Mesodermal cell (in vitro differentiated cells): ENCODE results near the gene TASOR.
A peak's percentile ranks its signal among the peaks of the same experiment; 100 is the strongest.

ENCODE experiments used
- H3K27ac ChIP-seq: 2 replicates; pipeline ENCODE4 v1.7.0; 2013; ENCODE audit warnings: mild to moderate bottlenecking, low read depth, low read length, moderate library complexity; ENCODE audit not compliant: severe bottlenecking
- H3K36me3 ChIP-seq: 2 replicates; pipeline ENCODE4 v1.7.1; 2013; ENCODE audit warnings: mild to moderate bottlenecking, low read length, moderate library complexity; ENCODE audit not compliant: control insufficient read depth, insufficient read depth
- H3K4me1 ChIP-seq: one replicate; pipeline ENCODE4 v1.7.1; 2013; ENCODE audit warnings: mild to moderate bottlenecking, low read length; ENCODE audit not compliant: insufficient read depth, control insufficient read depth, poor library complexity, severe bottlenecking
- H3K4me3 ChIP-seq: 2 replicates; pipeline ENCODE4 v1.7.0; 2013; ENCODE audit warnings: low read length, control low read depth, mild to moderate bottlenecking; ENCODE audit not compliant: insufficient read depth, poor library complexity, severe bottlenecking; ENCODE audit errors: extremely low read depth
- H3K9me3 ChIP-seq: 2 replicates; pipeline ENCODE4 v1.7.1; 2013; ENCODE audit warnings: mild to moderate bottlenecking, low read length, moderate library complexity; ENCODE audit not compliant: control insufficient read depth
- WGBS, 2 experiments: methylation state at CpG; one replicate each; pipeline ENCODE4 v1.1.5; 2013; ENCODE audit warnings: missing lambda C conversion rate in 2 of 2; ENCODE audit not compliant: insufficient coverage in 2 of 2; 5-methylcytosine and 5-hydroxymethylcytosine counted together

Gene TASOR

DNA sequence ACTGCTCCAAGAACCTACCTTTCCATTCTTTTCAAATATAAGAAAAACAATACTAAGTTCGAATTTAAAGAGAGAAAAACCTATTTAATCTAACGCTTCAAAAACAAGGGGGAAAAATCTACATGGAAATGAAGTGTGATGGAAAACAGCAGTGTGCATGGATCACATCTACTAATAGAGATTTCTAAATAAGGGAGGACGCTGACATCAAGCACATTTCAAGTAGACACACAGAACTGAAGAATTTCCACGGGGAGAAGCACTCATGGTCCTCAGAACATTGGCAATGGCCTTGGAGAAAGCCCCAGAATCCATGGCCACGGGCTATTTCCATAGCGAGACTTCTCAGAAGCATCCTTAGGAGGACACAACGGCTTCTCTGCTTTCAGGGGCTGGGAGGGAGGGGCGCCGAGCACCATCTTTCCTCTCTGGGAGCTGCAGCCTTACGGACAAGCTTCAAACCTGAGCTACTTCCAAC, 1.0 kb downstream of the TASOR start:
- H3K4me1 ChIP-seq: no peaks in the 10 kb centered on the region
- H3K4me3 ChIP-seq: peak overlapping the region; percentile 84
- H3K9me3 ChIP-seq: peaks cover 11% of the 10 kb centered on the region
- H3K36me3 ChIP-seq: peaks cover 23% of the 10 kb centered on the region
- 2 to 3% methylated on average over 5 to 7 of the region's 10 CpGs for WGBS, 2 experiments
- H3K27ac ChIP-seq: peak overlapping the region; percentile 99

DNA sequence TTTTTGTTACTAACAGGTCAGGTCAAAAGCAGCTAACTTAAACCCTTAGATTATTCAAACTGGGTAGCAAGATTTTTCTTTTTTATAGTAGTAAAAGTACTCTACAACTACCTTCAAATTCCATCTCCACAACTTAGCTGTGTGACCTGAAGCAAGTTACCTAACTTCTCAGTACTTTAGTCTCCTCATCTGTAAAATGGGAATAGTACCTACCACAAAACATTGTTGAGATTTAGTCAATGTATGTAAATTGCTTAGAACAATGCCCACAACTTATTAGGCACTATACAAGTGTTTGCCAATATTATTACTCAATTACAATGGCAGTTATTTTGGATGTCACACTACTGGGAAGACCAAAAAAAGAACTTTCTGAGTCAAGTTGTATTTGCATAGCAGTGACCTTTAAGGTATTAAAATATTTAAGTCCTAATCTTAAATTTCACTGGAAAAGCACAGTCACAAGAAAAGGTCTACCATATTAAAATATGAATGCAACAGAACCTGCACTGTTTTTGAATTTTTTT, 2.9 kb downstream of the TASOR start:
- Histone ChIP-seq H3K9me3 (peaks cover 11% of the 10 kb centered on the region), H3K27ac (no peak overlapping the region), H3K4me1 (no peaks in the 10 kb centered on the region), H3K36me3 (peaks cover 23% of the 10 kb centered on the region), H3K4me3 (no peak overlapping the region)

DNA sequence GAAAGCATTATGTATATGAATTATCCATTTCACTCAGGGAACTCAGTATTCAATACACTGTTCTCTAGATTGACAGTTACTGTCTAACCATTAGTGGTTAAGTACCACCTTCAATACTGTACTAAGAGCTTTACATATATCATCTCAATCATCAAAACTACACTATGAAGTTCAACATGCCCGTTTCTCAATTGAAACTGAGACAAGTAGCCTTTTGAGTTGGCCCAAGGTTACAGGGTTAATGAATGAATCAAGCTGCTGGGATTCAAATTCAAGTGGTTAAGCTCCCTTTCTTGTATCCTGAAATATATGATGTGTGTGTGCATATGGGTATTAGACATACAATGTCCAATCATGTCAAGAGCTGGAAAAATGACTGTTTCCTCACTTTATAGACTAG, 5.8 kb downstream of the TASOR start:
- WGBS, 2 experiments: 86 to 100% methylated on average over 1 of the region's 1 CpG
- no peaks in the 10 kb centered on the region for H3K4me1 ChIP-seq
- H3K9me3 ChIP-seq: no peaks in the 10 kb centered on the region
- no peak overlapping the region for H3K27ac ChIP-seq
- H3K36me3 ChIP-seq: peaks cover 26% of the 10 kb centered on the region
- H3K4me3 ChIP-seq: no peak overlapping the region

DNA sequence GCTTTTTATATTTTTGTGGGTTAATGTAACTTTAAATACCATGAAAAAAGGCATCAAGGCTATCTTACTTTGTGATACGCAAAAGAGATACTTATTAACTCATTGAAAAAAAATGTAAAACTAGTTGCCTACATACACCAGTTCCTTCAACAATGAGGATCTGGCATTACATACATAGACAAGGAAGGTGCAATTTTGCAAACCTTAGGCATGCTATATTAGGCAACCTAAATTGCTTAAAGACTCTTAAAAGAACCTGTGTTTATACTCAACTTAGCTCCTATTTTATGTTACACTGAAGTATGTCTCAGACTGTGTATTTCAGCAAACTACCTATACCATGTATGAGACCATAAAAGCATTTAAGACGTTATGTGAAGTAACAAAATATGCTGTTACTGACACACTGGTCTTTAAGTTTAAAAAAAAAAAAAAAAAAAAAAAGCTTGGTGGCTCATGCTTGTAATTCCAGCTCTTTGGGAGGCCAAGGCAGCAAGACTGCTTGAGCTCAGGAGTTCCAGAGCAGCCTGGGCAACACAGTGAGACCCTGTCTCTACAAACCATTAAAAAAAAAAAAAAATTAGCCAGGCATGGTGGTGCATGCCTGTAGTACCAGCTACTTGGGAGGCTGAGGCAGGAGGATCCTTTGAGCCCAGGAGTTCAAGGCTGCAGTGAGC, 9.1 kb downstream of the TASOR start:
- no peaks in the 10 kb centered on the region for H3K4me1 ChIP-seq
- H3K9me3 ChIP-seq: no peaks in the 10 kb centered on the region
- no peak overlapping the region for H3K27ac ChIP-seq
- no peak overlapping the region for H3K4me3 ChIP-seq
- H3K36me3 ChIP-seq: peaks cover 33% of the 10 kb centered on the region
- 80% methylated on average over 1 of the region's 2 CpGs; no CpG with 5 or more reads in 1 of the 2 experiments for WGBS, 2 experiments

DNA sequence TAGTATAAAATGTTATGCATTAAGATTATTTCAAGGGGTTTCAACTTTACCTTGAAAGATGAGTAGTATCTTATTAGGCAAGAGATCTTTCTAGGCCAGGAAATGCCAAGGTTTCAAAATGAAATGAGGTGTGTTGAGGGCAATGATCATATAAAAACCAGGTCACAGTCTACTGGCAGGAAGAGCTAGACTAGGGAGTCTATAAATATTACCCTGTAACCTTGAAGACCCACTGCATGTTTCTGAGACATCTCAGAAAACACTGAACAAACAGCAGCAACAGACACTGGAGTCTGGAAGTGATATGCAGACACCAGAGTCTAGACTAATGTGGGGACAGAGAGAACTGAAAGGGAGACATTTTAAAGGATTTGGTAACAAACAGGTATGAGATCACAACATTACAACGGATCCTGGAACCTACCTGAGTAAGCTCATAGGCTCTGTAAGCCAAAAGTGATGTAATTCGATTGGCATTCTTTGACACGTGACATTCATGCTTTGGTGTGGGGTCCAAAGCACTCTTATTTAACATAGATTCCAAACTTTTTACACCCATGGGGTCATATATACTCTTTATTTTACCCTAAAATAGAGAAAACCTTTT, 15.0 kb downstream of the TASOR start:
- no peaks in the 10 kb centered on the region for H3K9me3 ChIP-seq
- H3K27ac ChIP-seq: no peak overlapping the region
- no peaks in the 10 kb centered on the region for H3K4me1 ChIP-seq
- 88 to 96% methylated on average over 1 to 3 of the region's 3 CpGs for WGBS, 2 experiments
- no peak overlapping the region for H3K4me3 ChIP-seq
- H3K36me3 ChIP-seq: peaks cover 70% of the 10 kb centered on the region

DNA sequence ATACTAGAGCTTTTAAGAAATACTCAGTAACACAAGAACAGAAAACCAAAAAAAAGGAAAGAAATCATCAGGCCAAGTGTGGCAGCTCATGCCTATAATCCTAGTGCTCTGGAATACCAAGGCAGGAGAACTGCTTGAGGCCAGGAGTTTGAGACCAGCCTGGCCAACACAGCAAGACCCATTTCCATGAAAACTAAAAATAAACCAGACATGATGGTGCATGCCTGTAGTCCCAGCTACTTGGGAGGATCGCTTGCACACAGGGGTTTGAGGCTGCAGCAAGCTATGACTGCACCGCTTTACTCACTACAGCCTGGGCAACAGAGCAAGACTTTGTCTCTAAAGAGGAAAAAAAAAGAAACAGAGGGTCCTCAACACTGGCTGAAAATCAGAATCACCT, 18.2 kb downstream of the TASOR start:
- Histone ChIP-seq H3K36me3 (peaks cover 86% of the 10 kb centered on the region), H3K4me1 (no peaks in the 10 kb centered on the region), H3K9me3 (no peaks in the 10 kb centered on the region), H3K4me3 (no peak overlapping the region), H3K27ac (no peak overlapping the region)
- WGBS, 2 experiments: 88 to 100% methylated on average over 1 to 2 of the region's 2 CpGs

DNA sequence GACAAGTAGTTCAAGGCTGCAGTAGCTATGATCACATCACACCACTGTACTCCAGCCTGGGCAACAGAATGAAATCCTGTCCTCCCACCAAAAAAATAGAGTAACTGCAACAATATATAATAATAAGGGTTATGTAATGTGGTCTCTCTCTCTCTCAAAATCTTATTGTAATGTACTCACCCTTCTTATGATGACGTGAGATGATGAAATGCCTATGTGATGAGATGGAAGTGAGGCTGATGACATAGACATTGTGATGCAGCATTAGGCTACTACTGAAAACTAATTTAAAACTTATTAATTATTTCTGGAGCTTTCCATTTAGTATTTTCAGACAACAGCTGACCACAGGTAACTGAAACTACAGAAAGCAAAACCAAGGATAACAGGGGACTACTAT, 27.4 kb downstream of the TASOR start:
- Histone ChIP-seq H3K4me1 (no peaks in the 10 kb centered on the region), H3K27ac (no peak overlapping the region), H3K9me3 (no peaks in the 10 kb centered on the region), H3K36me3 (peaks cover 78% of the 10 kb centered on the region), H3K4me3 (no peak overlapping the region)
- no CpG with 5 or more reads among the region's 1 CpG for WGBS, 2 experiments

DNA sequence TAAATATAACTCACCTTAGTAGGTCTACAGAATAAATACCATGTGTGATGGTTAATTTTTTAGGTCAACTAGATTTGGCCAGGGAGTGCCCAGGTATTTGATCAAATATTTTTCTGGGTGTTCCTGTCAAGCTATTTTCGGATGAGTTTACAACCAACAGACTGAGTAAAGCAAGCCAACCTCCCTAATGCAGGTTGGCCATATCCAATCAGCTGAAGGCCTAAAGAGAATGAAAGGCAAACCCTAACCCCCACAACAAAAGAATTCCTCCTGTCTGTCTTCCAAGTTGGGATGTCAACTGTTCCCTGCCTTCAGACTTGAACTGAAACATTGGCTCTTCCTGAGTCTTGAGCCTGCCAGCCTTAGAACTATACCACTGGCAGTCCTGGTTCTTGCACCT, 28.6 kb downstream of the TASOR start:
- 100% methylated on average over 1 of the region's 1 CpG; no CpG with 5 or more reads in 1 of the 2 experiments for WGBS, 2 experiments
- Histone ChIP-seq H3K36me3 (peaks cover 73% of the 10 kb centered on the region), H3K27ac (no peak overlapping the region), H3K9me3 (no peaks in the 10 kb centered on the region), H3K4me3 (no peak overlapping the region), H3K4me1 (no peaks in the 10 kb centered on the region)

DNA sequence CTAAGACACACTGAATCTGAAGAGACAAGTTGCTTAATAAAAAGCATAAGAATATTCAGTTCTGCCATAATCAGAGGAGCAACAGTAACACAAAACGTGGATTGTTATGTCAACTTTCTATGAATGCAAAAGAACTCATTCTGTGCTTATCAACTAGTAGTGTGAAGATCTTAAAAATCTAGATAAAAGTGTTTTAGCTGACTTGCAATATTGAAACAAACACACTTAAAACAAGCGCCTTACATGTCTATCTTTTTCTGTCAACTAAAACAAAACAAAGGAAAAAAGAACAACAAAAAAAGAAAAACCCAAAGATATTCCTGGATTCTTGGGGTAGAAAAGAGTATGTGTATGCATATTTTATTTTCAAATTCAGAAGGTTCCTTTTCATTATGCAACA, 37.7 kb downstream of the TASOR start:
- H3K4me1 ChIP-seq: no peaks in the 10 kb centered on the region
- H3K9me3 ChIP-seq: no peaks in the 10 kb centered on the region
- no peak overlapping the region for H3K27ac ChIP-seq
- peaks cover 69% of the 10 kb centered on the region for H3K36me3 ChIP-seq
- H3K4me3 ChIP-seq: no peak overlapping the region
- WGBS, 2 experiments: no CpG with 5 or more reads among the region's 2 CpGs

DNA sequence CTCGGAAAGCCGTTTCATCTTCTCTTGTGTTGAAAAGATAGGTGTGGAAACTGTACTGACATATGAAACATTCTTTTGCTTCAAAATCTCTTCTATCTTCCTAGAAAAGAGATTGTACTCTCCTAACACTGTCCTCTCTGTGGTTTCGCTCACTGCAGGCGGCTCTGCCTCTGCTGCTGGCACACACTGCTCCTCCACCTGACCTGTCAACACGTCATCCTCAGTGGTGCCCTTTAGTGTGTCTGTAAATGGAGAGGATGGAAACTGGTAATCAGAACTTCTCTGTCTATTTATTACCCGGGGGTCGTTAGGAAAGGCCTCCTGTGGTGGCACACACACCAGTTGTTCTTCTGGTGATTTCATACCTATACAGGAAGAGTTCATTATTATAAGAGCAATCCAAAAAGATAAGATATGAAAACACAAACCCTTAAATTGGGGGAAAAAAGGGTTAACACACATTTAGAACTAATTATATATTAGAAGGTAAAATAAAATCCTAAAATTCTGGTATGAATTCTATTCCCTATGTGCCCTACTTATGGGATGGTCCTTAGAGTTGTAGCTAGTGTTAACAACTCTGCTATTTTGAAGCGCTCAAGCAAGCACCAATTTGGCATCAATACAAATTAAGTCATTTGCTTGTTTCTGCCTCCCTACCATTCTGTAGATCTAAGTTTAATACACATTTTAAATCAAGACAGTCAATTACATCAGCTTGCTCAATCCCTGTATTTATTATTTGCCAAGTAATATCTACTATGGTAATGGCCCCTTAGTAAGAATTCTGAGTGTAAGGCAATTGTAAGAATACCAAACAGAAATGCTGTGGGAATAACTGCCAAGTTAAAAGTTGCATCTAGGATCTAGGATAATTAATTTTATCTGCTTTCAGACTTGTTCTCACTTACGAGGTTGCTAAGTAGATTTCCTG, 49.2 kb downstream of the TASOR start:
- Histone ChIP-seq H3K9me3 (no peaks in the 10 kb centered on the region), H3K27ac (no peak overlapping the region), H3K36me3 (peaks cover 79% of the 10 kb centered on the region), H3K4me3 (no peak overlapping the region), H3K4me1 (no peaks in the 10 kb centered on the region)
- 86 to 100% methylated on average over 1 of the region's 9 CpGs for WGBS, 2 experiments
